GM18858 (cell line): ENCODE results near the gene TIAM2.
A peak's percentile ranks its signal among the peaks of the same experiment; 100 is the strongest.

ENCODE experiments used
- ATAC-seq: cut with Tn5 transposase; IDR thresholded peaks from one replicate; pipeline ENCODE4 v1.9.1; 2021; ENCODE audit not compliant: unreplicated experiment

The TIAM2 gene

GRCh38 chr6:155023717-155024116 is 28.6 kb downstream of the TIAM2 start:
- ATAC-seq = no peak

GRCh38 chr6:155024391-155025027 is 29.4 kb downstream of the TIAM2 start:
- ATAC-seq = no peak

- ATAC-seq = no peak
Measured at GRCh38 chr6:155026022-155026705, 31.0 kb downstream of the TIAM2 start.

GRCh38 chr6:155026706-155027045 is 31.6 kb downstream of the TIAM2 start:
- no peak for ATAC-seq

GRCh38 chr6:155030148-155030720 is 35.1 kb downstream of the TIAM2 start:
- ATAC-seq = no peak

GRCh38 chr6:155031091-155031490 is 36.0 kb downstream of the TIAM2 start:
- no peak for ATAC-seq

GRCh38 chr6:155033021-155033791 is 38.1 kb downstream of the TIAM2 start:
- no peak for ATAC-seq

GRCh38 chr6:155036907-155037306 is 41.8 kb downstream of the TIAM2 start:
- no peak for ATAC-seq

GRCh38 chr6:155038104-155038503 is 43.0 kb downstream of the TIAM2 start:
- no peak for ATAC-seq

GRCh38 chr6:155038527-155038926 is 43.4 kb downstream of the TIAM2 start:
- ATAC-seq = no peak

GRCh38 chr6:155039618-155040017 is 44.5 kb downstream of the TIAM2 start:
- ATAC-seq = no peak

GRCh38 chr6:155040154-155040553 is 45.0 kb downstream of the TIAM2 start:
- no peak for ATAC-seq

- ATAC-seq = no peak
Measured at GRCh38 chr6:155040901-155041650, 46.0 kb downstream of the TIAM2 start.

- no peak for ATAC-seq
Measured at GRCh38 chr6:155041741-155042279, 46.7 kb downstream of the TIAM2 start.

- ATAC-seq = no peak
Measured at GRCh38 chr6:155042983-155043382, 47.9 kb downstream of the TIAM2 start.

- no peak for ATAC-seq
Measured at GRCh38 chr6:155045561-155046404, 50.7 kb downstream of the TIAM2 start.

- ATAC-seq = no peak
Measured at GRCh38 chr6:155047523-155047922, 52.4 kb downstream of the TIAM2 start.

GRCh38 chr6:155050311-155050710 is 55.2 kb downstream of the TIAM2 start:
- ATAC-seq = peak; percentile 91

GRCh38 chr6:155054491-155055250 is 59.6 kb downstream of the TIAM2 start:
- ATAC-seq = no peak
